Left cardiac atrium (tissue), 4 donors: ENCODE data around the gene NOL12. TPM values are rescaled to one million over a fixed set of nuclear protein-coding genes. Genes with fewer than 3 reads are reported as not detected.
"Not testable (repeated sequence)": the region's sequence is repeated elsewhere in the genome, so short reads cannot be mapped to it uniquely, and the experiment has no call there.

Experiments
- ATAC-seq, 2 donors: fragments of 200-7000 bp; cut with Tn5 transposase; one replicate each; pipeline ENCODE4 v1.9.1; 2020; ENCODE audit warnings: mild to moderate bottlenecking in 2 of 2, moderate library complexity in 2 of 2
- DNase-seq: peaks from one replicate; pipeline ENCODE4 v3.0.0-alpha.2; 2020
- intact Hi-C, 2 donors: fragments of 100-400 bp; cut with DNase I; formaldehyde crosslinking; loops; one replicate each; pipeline versions ENCODE4 v1.14.1 to v1.15.1; 2022 to 2023
- total RNA-seq, 2 donors: library from RNA; stranded (reverse); fragmentation: NEBNext Ultra II Directional; extraction: Animal tissue kit (Norgen Biotek cat#: 25700); gene quantifications; one replicate each; pipeline ENCODE4 v1.2.1, GENCODE V29; 2021
- donor health status: DM: no; HTN: yes; CAD: no.
- donor health status: DM: no; HTN: yes; CAD: no; lungs with severe emphysema.
- donor health status: DM: yes; HTN: yes; CAD: no.
- donor health status: Dilated cardiomyopathy.

NOL12 gene
- total RNA-seq, 2 donors from 2014 or later = 13.7 TPM

DNA sequence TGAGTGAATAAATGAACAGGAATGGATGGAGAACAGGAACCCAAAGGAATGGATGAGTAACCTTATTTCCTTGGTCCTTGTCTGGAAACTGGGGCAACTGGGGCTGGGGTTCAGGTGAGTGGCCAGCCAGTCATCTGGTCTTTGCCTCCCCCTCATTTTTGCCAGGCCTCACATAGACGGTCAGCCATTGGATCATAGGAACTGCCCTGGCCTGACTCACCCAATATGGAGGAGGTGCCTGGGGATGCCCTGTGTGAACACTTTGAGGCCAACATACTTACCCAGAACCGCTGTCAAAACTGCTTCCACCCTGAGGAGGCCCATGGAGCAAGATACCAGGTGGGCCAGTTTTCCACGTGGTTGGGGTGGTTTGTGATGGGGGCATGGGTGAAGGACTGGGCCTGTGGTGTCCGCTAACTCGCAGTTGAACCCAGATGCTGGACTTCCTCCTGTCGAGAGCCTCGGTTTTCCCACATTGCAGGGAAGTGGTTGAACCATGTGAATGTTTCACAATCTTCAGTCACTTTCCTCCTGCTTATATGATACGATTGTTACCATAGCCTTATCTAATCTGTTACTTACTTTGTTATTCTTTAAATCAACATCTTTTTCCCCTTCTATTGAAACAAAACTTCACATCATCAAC is 15.1 kb downstream of the NOL12 start:
- intact Hi-C loops = loop anchor here in 1 of 2 donors (10.0 kb wide), 1 partner anchor 94 kb away; no protein-coding TSS in a partner anchor
- DNase-seq = no peak
- ATAC-seq = no peak

DNA sequence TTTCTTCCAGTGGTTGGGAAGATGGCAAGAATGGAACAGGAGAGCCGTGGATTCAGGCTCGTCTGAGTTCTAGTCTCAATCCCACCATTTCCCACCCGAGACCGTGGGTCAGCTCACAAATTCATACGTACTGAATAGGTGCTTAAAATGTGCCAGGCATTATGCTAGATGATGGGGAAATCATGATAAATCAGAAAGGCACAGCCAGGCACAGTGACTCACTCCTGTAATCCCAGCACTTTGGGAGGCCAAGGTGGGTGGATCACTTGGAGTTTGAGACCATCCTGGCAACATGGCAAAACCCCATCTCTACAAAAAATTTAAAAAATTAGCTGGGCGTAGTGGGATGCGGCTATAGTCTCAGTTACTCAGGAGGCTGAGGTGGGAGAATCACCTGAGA is 17.8 kb downstream of the NOL12 start:
- DNase-seq = no peak
- peak in 1 of 2 donors; percentile 17 for ATAC-seq
- intact Hi-C loops = loop anchor here in 1 of 2 donors (10.0 kb wide), 1 partner anchor 91 kb away; no protein-coding TSS in a partner anchor

DNA sequence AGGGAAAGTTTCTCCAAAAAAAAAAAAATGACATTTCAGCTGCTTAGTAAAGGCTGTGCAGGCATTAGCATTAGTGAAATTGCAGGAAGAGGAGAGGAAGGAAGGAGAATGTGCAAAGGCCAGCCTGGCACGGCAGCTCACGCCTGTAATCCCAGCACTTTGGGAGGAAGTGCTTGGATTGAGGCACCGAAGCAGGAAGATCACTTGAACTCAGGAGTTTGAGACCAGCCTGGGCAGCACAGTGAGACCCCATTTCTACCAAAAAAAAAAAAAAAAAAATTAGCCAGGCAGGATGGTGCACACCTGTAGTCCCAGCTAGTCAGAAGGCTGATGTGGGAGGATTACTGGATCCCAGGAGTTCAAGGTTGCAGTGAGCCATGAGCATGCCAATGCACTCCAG is 18.5 kb downstream of the NOL12 start:
- intact Hi-C loops = loop anchor here in 1 of 2 donors (10.0 kb wide), 1 partner anchor 90 kb away; no protein-coding TSS in a partner anchor
- DNase-seq (no peak), ATAC-seq (no peak)

DNA sequence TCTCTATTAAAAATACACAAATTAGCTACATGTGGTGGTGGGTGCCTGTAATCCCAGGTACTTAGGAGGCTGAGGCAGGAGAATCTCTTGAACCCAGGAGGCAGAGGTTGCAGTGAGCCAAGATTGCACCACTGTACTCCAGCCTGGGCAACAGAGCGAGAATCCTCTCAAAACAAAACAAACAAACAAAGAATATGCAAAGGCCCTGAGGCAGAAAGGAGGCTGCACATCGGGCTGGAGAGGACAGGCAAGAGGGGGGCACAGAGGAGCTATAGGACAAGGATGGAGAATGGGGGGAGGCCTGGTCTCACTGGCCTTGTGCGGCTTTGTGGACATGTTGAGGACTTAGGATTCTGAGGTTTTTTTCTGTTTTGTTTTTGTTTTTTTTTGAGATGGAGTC is 19.1 kb downstream of the NOL12 start:
- ATAC-seq (no peak), DNase-seq (no peak)
- intact Hi-C loops = loop anchor here in 1 of 2 donors (10.0 kb wide), 1 partner anchor 90 kb away; no protein-coding TSS in a partner anchor

DNA sequence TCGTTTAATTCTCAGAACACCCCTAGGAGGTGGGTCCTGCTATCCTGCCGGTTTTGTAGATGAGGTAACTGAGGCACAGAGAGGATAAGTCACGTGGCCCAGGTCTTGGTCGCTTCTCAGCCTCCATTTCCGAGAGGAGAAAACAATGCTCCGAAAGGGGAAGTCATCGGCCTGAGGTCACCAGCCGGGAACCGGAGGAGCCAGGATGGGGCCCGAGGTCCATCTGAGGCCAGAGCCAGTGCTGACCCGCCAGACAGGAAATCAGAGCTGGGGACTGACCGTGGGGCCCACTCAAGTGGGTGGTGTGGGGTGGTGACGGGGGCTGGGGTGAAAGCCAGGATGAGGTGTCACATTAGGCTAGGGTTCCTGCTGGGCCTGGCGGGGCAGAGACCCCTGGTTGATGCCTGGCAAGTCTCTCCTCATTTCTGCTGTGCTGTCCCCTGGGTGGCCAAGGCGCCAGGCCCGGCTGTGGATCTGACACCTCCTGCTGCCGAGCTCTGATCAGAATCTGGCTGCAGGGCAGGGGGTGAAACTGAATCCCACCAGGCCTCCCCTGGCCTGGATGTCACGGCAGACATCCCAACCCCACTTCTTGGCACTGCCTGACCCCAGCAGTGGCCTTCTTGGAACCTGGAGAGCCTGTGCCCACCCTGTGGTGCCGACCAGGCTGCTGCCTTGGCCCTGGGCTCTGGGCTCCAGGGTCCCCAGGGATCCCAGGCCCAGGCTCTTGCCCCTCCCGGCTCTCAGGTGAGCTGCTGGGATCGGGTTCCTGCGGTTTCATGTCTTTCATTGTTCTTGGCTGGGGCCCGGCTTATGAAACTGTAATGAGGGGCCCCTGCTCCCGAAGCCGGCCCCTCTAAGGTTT is 22.7 kb downstream of the NOL12 start:
- DNase-seq (no peak), ATAC-seq (peak; percentile 50 to 66)
- intact Hi-C loops = loop anchor here in 1 of 2 donors (10.0 kb wide), 1 partner anchor 86 kb away; no protein-coding TSS in a partner anchor

DNA sequence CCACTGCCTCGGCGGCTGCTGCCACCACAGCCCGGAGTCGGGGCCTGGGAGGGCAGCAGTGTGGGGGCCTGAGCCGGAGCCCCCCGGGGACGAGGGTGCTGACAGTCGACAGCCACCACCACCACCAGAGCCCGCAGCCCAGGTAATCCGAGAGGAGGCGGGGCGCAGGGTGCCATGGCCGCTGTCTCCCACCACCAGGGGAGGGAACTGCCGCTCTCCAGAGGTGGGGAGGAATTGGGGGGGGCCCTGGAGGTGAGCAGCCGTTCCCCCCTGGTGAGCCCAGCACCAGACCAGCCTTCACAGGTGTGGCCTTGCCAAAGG is 23.3 kb downstream of the NOL12 start:
- intact Hi-C loops = loop anchor here in 1 of 2 donors (10.0 kb wide), 1 partner anchor 85 kb away; no protein-coding TSS in a partner anchor
- ATAC-seq (no peak), DNase-seq (no peak)

DNA sequence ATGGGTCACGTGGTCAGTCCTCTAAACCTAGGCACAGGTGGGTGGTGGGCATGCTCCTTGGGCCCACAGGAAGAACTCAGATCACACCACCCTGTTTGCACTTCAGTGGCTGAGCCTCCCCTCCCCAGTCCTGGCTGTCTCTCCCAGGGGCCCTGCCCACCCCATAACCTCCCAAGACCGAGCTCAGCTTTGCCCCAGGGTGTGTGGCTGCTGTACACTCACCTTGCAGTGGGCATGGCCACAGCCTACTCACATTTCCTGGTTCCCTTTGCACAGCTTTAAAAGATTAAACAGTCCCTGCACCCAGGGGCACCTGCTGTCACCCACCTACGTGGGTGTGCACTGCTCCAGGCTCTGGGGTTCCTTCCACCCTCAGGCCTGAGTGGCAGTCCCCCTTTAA is 24.5 kb downstream of the NOL12 start:
- no peak for DNase-seq
- ATAC-seq = no peak

DNA sequence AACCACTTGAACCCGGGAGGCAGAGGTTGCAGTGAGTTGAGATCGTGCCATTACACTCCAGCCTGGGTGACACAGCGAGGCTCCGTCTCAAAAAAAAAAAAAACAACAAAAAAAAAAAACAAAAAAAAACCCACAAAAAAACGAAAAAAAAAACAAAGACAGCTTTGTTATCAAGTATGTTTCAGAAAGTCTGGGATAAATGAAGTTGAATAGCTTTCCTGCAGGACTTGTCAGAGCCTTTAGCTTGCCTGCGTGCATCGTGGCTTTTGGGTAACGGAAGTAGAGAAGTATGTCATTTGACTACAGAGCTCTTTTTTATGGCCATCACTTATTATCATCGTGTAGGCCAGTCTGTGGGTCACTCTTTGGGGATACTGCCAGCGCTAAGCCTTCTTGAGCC is 25.3 kb downstream of the NOL12 start:
- ATAC-seq (no peak), DNase-seq (no peak)
- intact Hi-C loops = no loop called here

More for the DNA sequence above, 24.5 kb downstream of the NOL12 start:
- intact Hi-C loops = no loop called here

DNA sequence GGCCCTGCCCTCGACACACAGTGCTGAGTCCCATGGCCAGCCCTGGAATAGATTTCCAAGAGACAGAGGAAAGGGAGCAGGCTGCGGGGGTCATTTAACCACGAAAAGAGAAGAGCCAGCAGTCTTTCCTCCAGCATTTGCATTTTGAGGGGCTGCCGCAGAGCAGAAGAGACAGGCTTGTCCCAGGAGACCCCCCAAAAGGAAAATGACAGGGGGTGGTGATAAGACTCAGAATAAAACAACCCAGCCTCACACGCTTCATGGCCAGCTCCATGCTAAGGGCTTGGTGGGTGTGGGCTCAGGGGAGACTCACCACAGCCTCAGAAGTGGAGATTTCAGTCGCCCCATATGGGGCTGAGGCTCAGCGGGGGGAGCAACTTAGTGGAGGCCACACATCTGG is 27.6 kb downstream of the NOL12 start:
- ATAC-seq (no peak), DNase-seq (no peak)
- intact Hi-C loops = no loop called here

DNA sequence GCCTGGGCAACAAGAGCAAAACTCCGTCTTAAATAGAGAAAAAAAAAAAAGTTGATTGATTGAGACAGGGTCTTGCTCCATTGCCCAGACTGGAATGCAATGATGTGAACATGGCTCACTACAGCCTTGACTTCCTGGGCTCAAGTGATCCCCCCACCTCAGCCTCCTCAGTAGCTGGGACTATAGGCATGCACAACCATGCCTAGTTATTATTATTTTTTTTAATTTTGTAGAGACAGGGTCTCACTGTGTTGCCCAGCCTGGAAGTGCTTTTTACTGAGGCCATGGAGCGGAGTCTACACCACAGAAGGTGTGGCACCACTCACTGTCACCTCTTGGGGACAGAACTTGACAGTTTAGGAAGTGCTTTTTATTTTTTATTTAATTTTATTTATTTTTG is 28.5 kb downstream of the NOL12 start:
- intact Hi-C loops = no loop called here
- DNase-seq = no peak
- no peak for ATAC-seq

DNA sequence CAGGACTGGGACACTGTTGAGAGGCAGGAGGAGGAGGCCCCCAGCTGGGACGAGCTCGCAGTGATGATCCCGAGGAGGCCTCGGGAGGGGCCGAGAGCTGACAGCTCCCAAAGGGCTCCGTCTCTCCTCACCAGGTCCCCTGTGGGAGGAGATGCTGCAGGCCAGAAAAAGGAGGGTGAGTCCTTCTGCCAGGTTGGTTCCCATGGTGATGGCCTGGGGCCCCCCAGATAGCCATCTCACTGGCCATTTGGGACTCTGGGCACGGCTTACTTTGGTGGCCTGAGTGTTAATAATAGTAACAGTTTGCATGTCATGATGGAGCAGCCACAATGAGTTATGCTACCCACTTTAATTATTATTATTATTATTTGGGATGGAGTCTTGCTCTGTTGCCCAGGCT is 29.6 kb downstream of the NOL12 start:
- ATAC-seq = no peak
- intact Hi-C loops = no loop called here

DNA sequence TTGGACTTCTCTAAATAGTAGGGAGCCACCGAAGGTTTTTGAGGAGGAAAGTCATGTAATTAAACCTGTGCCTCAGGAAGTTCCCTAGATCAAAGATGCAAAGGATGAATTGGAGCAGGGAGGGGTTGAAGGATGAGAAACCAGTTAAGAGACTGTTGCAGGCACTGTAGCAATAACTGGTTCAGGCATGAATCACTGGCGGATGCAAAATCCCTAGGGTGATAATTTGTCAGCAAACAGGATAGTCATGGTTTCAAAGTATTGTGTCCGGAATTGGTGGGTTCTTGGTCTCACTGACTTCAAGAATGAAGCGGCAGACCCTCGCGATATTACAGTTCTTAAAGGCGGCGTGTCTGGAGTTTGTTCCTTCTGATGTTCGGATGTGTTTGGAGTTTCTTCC is 30.6 kb downstream of the NOL12 start:
- intact Hi-C loops = no loop called here
- DNase-seq = no peak
- ATAC-seq = no peak

More for the DNA sequence above, 29.6 kb downstream of the NOL12 start:
- no peak for DNase-seq

DNA sequence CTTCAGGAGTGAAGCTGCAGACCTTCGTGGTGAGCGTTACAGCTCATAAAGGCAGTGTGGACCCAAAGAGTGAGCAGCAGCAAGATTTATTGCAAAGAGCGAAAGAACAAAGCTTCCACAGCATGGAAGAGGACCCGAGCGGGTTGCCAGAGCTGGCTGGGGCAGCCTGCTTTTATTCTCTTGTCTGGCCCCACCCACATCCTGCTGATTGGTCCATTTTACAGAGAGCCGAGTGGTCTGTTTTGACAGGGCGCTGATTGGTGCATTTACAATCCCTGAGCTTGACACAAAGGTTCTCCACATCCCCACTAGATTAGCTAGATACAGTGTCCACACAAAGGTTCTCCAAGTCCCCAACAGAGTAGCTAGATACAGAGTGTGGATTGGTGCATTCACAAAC is 31.1 kb downstream of the NOL12 start:
- DNase-seq, ATAC-seq, intact Hi-C loops: not testable (repeated sequence)

DNA sequence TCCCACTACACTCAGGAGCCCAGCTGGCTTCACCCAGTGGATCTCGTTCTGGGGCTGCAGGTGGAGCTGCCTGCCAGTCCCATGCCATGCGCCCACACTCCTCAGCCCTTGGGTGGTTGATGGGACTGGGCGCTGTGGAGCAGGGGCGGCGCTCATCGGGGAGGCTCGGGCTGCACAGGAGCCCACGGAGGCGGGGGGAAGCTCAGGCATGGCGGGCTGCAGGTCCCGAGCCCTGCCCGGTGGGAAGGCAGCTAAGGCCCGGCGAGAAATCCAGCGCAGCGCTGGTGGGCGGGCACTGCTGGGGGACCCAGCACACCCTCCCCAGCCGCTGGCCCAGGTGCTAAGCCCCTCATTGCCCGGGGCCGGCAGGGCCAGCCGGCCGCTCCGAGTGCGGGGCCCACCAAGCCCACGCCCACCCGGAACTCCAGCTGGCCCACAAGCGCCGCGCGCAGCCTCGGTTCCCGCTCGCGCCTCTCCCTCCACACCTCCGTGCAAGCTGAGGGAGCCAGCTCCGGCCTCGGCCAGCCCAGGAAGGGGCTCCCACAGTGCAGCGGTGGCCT is 31.7 kb downstream of the NOL12 start:
- ATAC-seq, intact Hi-C loops, DNase-seq: not testable (repeated sequence)

DNA sequence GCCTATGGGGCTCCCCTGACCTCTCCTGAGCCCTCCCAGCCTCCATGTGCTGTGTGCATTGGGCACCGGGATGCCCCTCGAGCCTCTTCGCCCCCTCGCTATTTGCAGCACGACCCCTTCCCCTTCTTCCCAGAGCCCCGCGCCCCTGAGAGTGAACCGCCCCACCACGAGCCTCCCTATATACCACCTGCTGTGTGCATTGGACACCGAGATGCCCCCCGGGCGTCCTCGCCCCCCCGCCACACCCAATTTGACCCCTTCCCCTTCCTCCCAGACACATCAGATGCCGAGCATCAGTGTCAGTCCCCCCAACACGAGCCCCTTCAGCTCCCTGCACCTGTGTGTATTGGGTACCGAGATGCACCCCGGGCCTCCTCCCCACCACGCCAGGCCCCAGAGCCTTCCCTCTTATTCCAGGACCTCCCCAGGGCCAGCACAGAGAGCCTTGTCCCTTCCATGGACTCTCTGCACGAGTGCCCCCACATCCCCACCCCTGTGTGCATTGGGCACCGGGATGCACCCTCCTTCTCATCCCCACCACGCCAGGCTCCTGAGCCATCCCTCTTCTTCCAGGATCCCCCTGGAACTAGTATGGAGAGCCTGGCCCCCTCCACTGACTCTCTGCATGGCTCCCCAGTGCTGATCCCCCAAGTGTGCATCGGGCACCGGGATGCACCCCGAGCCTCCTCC is 39.6 kb downstream of the NOL12 start:
- no peak for ATAC-seq
- no peak for DNase-seq
- intact Hi-C loops = no loop called here

DNA sequence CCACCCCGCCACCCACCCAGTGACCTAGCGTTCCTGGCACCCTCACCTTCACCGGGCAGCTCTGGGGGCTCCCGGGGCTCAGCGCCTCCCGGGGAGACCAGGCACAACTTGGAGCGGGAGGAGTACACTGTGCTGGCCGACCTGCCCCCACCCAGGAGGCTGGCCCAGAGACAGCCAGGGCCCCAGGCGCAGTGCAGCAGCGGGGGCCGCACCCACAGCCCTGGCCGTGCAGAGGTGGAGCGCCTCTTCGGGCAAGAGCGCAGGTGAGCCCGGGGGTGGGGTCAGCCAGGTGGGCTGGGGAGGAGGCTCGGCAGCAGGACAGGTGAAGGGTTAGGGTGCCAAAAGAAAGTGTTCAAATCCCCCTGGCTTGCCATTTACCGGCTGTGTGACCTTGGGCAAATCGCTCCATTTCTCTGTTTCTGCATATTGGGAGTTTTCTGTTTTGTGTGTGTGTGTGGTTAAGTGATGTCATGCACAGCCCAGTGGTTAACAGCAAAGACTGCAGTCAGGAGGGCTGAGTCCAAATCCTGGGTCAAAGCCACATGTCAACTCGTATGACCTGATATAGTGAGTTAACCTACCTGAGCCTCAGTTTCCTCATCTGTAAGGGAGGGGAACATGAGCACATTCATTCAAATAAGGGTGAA is 40.2 kb downstream of the NOL12 start:
- no peak for DNase-seq
- intact Hi-C loops = no loop called here
- ATAC-seq = peak in 1 of 2 donors; percentile 31

DNA sequence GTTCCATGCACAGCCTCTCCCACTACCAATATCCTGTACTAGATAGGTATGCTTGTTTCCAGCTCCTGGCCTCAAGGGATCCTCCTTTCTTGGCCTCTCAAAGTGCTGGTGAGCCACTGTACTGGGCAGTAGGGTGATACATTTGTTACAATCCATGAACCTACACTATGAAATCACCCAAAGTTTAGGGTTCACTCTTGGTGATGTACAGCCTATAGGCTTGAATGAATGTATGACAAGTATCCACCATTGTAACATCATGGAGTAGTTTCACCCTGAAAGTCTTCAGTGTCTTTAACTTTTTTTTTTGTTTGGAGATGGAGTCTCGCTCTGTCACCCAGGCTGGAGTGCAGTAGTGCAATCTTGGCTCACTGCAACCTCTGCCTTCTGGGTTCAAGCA is 42.5 kb downstream of the NOL12 start:
- intact Hi-C loops = no loop called here
- ATAC-seq (peak in 1 of 2 donors; percentile 31), DNase-seq (no peak)

DNA sequence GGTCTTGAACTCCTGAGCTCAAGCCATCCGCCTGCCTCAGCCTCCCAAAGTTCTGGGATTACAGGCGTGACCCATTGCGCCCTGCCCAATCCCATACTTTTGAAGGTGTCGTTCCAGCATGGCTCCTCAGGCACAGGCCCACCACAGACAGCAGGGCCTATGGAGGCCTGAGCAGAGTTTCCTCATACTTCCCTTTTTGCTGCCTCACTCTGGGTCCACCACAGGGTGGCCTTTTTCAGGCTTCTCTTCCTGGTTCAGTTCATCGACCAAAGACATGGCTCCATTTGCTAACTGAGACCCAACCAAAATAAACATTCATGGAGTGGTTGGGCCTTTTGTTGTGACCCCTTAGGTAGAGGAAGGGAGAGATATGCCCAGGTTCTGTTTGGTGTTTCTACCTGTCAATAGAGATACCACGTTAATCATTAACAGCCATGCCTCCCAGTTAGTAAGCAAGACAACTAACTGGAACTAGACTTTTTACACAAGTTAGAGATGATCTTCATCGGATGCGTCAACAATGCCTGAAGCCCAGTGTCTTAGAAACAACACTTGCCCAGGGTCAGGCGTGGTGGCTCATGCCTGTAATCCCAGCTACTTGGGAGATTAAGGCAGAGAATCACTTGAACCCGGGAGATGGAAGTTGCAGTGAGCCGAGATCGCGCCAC is 45.8 kb downstream of the NOL12 start:
- ATAC-seq (no peak), DNase-seq (no peak)
- intact Hi-C loops = no loop called here
